Heart left ventricle (tissue), 16 donors: Measurements from ENCODE around the gene SPIN2B. TPM values are rescaled to one million over a fixed set of nuclear protein-coding genes. Genes with fewer than 3 reads are reported as not detected.
A peak's percentile ranks its signal among the peaks of the same experiment; 100 is the strongest.
"Not testable (repeated sequence)": the region's sequence is repeated elsewhere in the genome, so short reads cannot be mapped to it uniquely, and the experiment has no call there.

Source experiments
- ATAC-seq, 4 donors: fragments of 200-7000 bp; cut with Tn5 transposase; one replicate each; pipeline ENCODE4 v1.9.1; 2020 to 2022; ENCODE audit warnings: moderate library complexity in 4 of 4, mild to moderate bottlenecking in 3 of 4, moderate number of reproducible peaks in 1 of 4
- DNase-seq, 5 donors: peaks; one replicate each; pipeline ENCODE4 v3.0.0-alpha.2; 2020
- H3K27ac ChIP-seq, 12 donors: fragments of 200-600 bp; sonication (generic) in 4 of 12; one replicate each; pipeline versions ENCODE4 v1.5.0 to v1.8.0; 2016 to 2022; ENCODE audit warnings: mild to moderate bottlenecking in 2 of 12
- H3K27me3 ChIP-seq, 9 donors: fragments of 200-600 bp; sonication (generic) in 2 of 9; one replicate each; pipeline versions ENCODE4 v1.5.1 to v1.8.0; 2016 to 2022; ENCODE audit warnings: mild to moderate bottlenecking in 3 of 9
- H3K36me3 ChIP-seq, 9 donors: fragments of 200-600 bp; sonication (generic) in 2 of 9; one replicate each; pipeline versions ENCODE4 v1.5.0 to v1.8.0; 2018 to 2022; ENCODE audit warnings: mild to moderate bottlenecking in 2 of 9
- H3K4me1 ChIP-seq, 12 donors: fragments of 200-600 bp; sonication (generic) in 4 of 12; one replicate each; pipeline versions ENCODE4 v1.5.0 to v1.8.0; 2016 to 2022; ENCODE audit warnings: mild to moderate bottlenecking in 3 of 12
- H3K4me3 ChIP-seq, 12 donors: fragments of 200-600 bp; sonication (generic) in 4 of 12; one replicate each; pipeline versions ENCODE4 v1.5.0 to v1.8.0; 2017 to 2022; ENCODE audit warnings: mild to moderate bottlenecking in 9 of 12, moderate library complexity in 4 of 12
- H3K9me3 ChIP-seq, 12 donors: fragments of 200-600 bp; sonication (generic) in 4 of 12; one replicate each; pipeline versions ENCODE4 v1.5.0 to v1.8.0; 2016 to 2022; ENCODE audit warnings: mild to moderate bottlenecking in 1 of 12
- CTCF ChIP-seq, 12 donors: fragments of 200-600 bp; sonication (generic) in 4 of 12; IDR thresholded peaks; one replicate each; pipeline versions ENCODE4 v1.5.0 to v1.8.0; 2018 to 2022; ENCODE audit warnings: antibody characterized with exemption in 12 of 12, mild to moderate bottlenecking in 5 of 12
- POLR2A ChIP-seq, 2 donors: fragments of 450-650 bp; IDR thresholded peaks; one replicate each; pipeline ENCODE4 v1.6.1; 2017; ENCODE audit warnings: antibody characterized with exemption in 2 of 2, mild to moderate bottlenecking in 2 of 2, moderate library complexity in 2 of 2
- WGBS, 4 donors: extraction: QIAGEN DNeasy Blood & Tissue Kit in 2 of 4; methylation state at CpG; one replicate each; pipeline versions ENCODE4 v1.1.5 to v1.1.7; 2013 to 2018; 5-methylcytosine and 5-hydroxymethylcytosine counted together
- intact Hi-C, 10 donors: fragments of 100-400 bp; cut with DNase I; formaldehyde crosslinking; loops; one replicate each; pipeline versions ENCODE4 v1.11.1 to v1.14.2; 2022
- polyA plus RNA-seq, 2 donors: library from polyadenylated mRNA; stranded (reverse); fragments of 200-250 nt; gene quantifications; one replicate each; pipeline ENCODE4 v1.2.3, GENCODE V29; 2013
- total RNA-seq, 9 donors: library from RNA; depleted of rRNA in 2 of 9; stranded (reverse); fragments of >200 nt in 2 of 9; fragmentation: NEBNext Ultra II Directional in 3 of 9; extraction: Animal tissue kit (Norgen Biotek cat#: 25700) in 3 of 9; gene quantifications; one replicate each; pipeline versions ENCODE4 v1.1.0 to v1.2.4, GENCODE V29; 2016 to 2023
- donor health status: ischemic (EF 13 %, LVEDD 7.1; RV severe dilation, severe dysfunction).
- donor health status: healthy with polysubstance abuse.
- donor health status: DM: no; HTN: yes; CAD: no.
- donor health status: DM: no; HTN: no; CAD: no.
- donor health status: ischemic (EF 25% LVEDD 6.9; RV normal size, moderate dysfunction).
- donor health status: ischemic (EF 25% LVEDD 5.7; RV mildly dilated, moderate dysfunction).
- donor health status: healthy.
- donor health status: DM: yes; HTN: yes; CAD: no.
- donor health status: ischemic (EF 35%, LVEDD 5.7; RV mildly dilated, moderate dysfunction).
- donor health status: nonischemic (EF 11% LVEDD 7.7; RV severe dilation, severe dysfunction).
- donor health status: DM: yes; HTN: yes; CAD: no.
- donor health status: PGD.
- donor health status: ischemic (EF 29% LVEDD 5.4; RV normal size, mild dysfunction).
- donor health status: nonischemic (EF 23%, LVEDD 6.1; RV moderate dilation, normal function).

The SPIN2B gene
- total and polyA plus RNA-seq, 11 donors, result 6.1 to 11.2 (median 7.8) TPM

- no peak for DNase-seq
- 72 to 98% (median 93%) methylated on average over 2 to 3 of the region's 3 CpGs for WGBS, 4 donors
- no peaks in the 10 kb centered on the region for H3K36me3 ChIP-seq
- H3K27me3 ChIP-seq, result no peaks in the 10 kb centered on the region
- intact Hi-C loops, result no loop called here
- no peak overlapping the region for H3K27ac ChIP-seq
- H3K4me1 ChIP-seq, result no peaks in the 10 kb centered on the region
- TF ChIP-seq POLR2A (IDR thresholded peaks at IDR 0.05), result no peak
- TF ChIP-seq CTCF (IDR thresholded peaks at IDR 0.05), result no peak
- H3K4me3 ChIP-seq, result no peak overlapping the region
- no peaks in the 10 kb centered on the region for H3K9me3 ChIP-seq
- ATAC-seq, result no peak
These were observed 13.4 kb upstream of the SPIN2B start for GRCh38 chrX:57134702-57135101.

GRCh38 chrX:57133706-57134105 lies 12.4 kb upstream of the SPIN2B start:
- no peaks in the 10 kb centered on the region for H3K4me1 ChIP-seq
- DNase-seq (no peak), ATAC-seq (no peak)
- H3K27me3 ChIP-seq, result no peaks in the 10 kb centered on the region
- no peak for TF ChIP-seq CTCF (IDR thresholded peaks at IDR 0.05)
- no peak for TF ChIP-seq POLR2A (IDR thresholded peaks at IDR 0.05)
- peaks cover 0 to 3% (median 0%) of the 10 kb centered on the region in 9 donors for H3K36me3 ChIP-seq
- no peaks in the 10 kb centered on the region for H3K9me3 ChIP-seq
- H3K27ac ChIP-seq, result no peak overlapping the region
- no peak overlapping the region for H3K4me3 ChIP-seq
- intact Hi-C loops, result no loop called here
- 53 to 99% (median 78%) methylated on average over 4 of the region's 4 CpGs for WGBS, 4 donors

- peak in 1 of 4 donors; percentile 45 for ATAC-seq
- intact Hi-C loops, DNase-seq, H3K27ac ChIP-seq, H3K9me3 ChIP-seq, H3K4me3 ChIP-seq, H3K27me3 ChIP-seq, H3K4me1 ChIP-seq, H3K36me3 ChIP-seq: not testable (repeated sequence)
- 32 to 59% (median 43%) methylated on average over 4 of the region's 4 CpGs for WGBS, 4 donors
These were observed 11.9 kb upstream of the SPIN2B start for GRCh38 chrX:57133284-57133683.

- no peak for TF ChIP-seq CTCF (IDR thresholded peaks at IDR 0.05)
- no peak for TF ChIP-seq POLR2A (IDR thresholded peaks at IDR 0.05)
- Histone ChIP-seq H3K4me3 (no peak overlapping the region), H3K27me3 (no peaks in the 10 kb centered on the region), H3K9me3 (no peaks in the 10 kb centered on the region), H3K36me3 (peaks cover 0 to 19% (median 0%) of the 10 kb centered on the region in 9 donors), H3K4me1 (no peaks in the 10 kb centered on the region), H3K27ac (no peak overlapping the region)
- WGBS, 4 donors, result 78 to 94% (median 86%) methylated on average over 7 of the region's 7 CpGs
- intact Hi-C loops, result no loop called here
- DNase-seq (no peak), ATAC-seq (no peak)
These were observed 10.7 kb upstream of the SPIN2B start for GRCh38 chrX:57132046-57132445.

GRCh38 chrX:57121816-57122215 lies 468 bp upstream of the SPIN2B start:
- H3K36me3 ChIP-seq, result peaks cover 0 to 2% (median 0%) of the 10 kb centered on the region in 9 donors
- ATAC-seq (no peak), DNase-seq (no peak)
- no peaks in the 10 kb centered on the region for H3K27me3 ChIP-seq
- H3K4me3 ChIP-seq, result peak overlapping the region; percentile 35 to 94 (median 66)
- H3K4me1 ChIP-seq, result peaks cover 0 to 9% (median 0%) of the 10 kb centered on the region in 12 donors
- WGBS, 4 donors, result 1 to 40% (median 19%) methylated on average over 10 of the region's 10 CpGs
- TF ChIP-seq CTCF (IDR thresholded peaks at IDR 0.05) (no peak), POLR2A (IDR thresholded peaks at IDR 0.05) (no peak)
- H3K27ac ChIP-seq, result peak overlapping the region in 11 of 12 donors; percentile 53 to 91 (median 79)
- intact Hi-C loops, result no loop called here
- peaks cover 0 to 4% (median 0%) of the 10 kb centered on the region in 12 donors for H3K9me3 ChIP-seq

GRCh38 chrX:57120619-57121161 lies 658 bp downstream of the SPIN2B start:
- H3K36me3 ChIP-seq, H3K27me3 ChIP-seq, intact Hi-C loops, H3K4me1 ChIP-seq, H3K9me3 ChIP-seq: not testable (repeated sequence)
- ATAC-seq (peak; percentile 22 to 43 (median 34)), DNase-seq (peak in 1 of 5 donors; percentile 39)
- Histone ChIP-seq H3K4me3 (peak overlapping the region; percentile 35 to 94 (median 66)), H3K27ac (peak overlapping the region in 10 of 12 donors; percentile 77 to 91 (median 80))
- 0 to 43% (median 15%) methylated on average over 10 of the region's 12 CpGs for WGBS, 4 donors
